AG04449 (cell line): Measurements from ENCODE around the gene IFNGR2.
A peak's percentile ranks its signal among the peaks of the same experiment; 100 is the strongest.

Experiments used
- CTCF ChIA-PET: fragments of 350-600 bp; formaldehyde crosslinking; extraction: SDS; loops from one replicate; lab custom pipeline; 2021; ENCODE audit warnings: antibody characterized with exemption; lab: Yijun Ruan, JAX
- POLR2A ChIA-PET: fragments of 400-600, 350-600 bp; formaldehyde crosslinking; extraction: SDS; loops from one replicate; lab custom pipeline; 2020; ENCODE audit warnings: antibody characterized with exemption, inconsistent platforms; lab: Yijun Ruan, JAX
- DNase-seq: peaks from one replicate; pipeline ENCODE4 v3.0.0-alpha.2; 2010; ENCODE audit warnings: low read depth, low spot score
- H3K4me3 ChIP-seq: 2 replicates; pipeline ENCODE4 v1.5.1; 2011; ENCODE audit warnings: low read depth, mild to moderate bottlenecking, control low read depth, low read length
- CTCF ChIP-seq: IDR thresholded peaks from one replicate; pipeline ENCODE4 v1.5.1; 2011; ENCODE audit warnings: mild to moderate bottlenecking, moderate library complexity, low read length, control low read depth, inconsistent platforms; ENCODE audit not compliant: insufficient read depth; ENCODE audit errors: missing control alignments

The IFNGR2 gene

GRCh38 chr21:33478935-33479678 lies 75.9 kb downstream of the IFNGR2 start:
- no peak for DNase-seq
- H3K4me3 ChIP-seq = peak overlapping the region; percentile 77
- TF ChIP-seq CTCF = peak; percentile 10
- ChIA-PET POLR2A (interaction anchor here (0.6 to 2.0 kb wide), 7 partner anchors 12 to 377 kb away, joined by 3 to 24 read pairs (median 4); partner anchors contain the start of genes DNAJC28, IFNAR1 and SON), CTCF (interaction anchor here (1.2 to 3.3 kb wide), 5 partner anchors 20 to 282 kb away, joined by 3 to 9 read pairs (median 4); no protein-coding TSS in a partner anchor)

GRCh38 chr21:33479679-33480480 lies 76.7 kb downstream of the IFNGR2 start, which contains the start of gene TMEM50B:
Gene TMEM50B (minus strand): TSS chr21:33479974. CDS start chr21:33468885, 11,089 bp downstream.
- POLR2A ChIA-PET = interaction anchor here (0.6 to 2.0 kb wide), 8 partner anchors 11 to 265 kb away, joined by 3 to 24 read pairs (median 4); partner anchors contain the start of genes DNAJC28, IFNAR1 and SON
- DNase-seq = peak; percentile 52
- peak; percentile 56 for TF ChIP-seq CTCF
- CTCF ChIA-PET = interaction anchor here (0.7 to 3.3 kb wide), 11 partner anchors 11 to 282 kb away, joined by 3 to 9 read pairs (median 4); no protein-coding TSS in a partner anchor
- peak within 1 kb of the TSS; percentile 77 for H3K4me3 ChIP-seq

GRCh38 chr21:33480481-33481103 lies 77.4 kb downstream of the IFNGR2 start:
- no peak for DNase-seq
- ChIA-PET CTCF (interaction anchor here (1.0 to 3.3 kb wide), 10 partner anchors 10 to 283 kb away, joined by 3 to 9 read pairs (median 4); no protein-coding TSS in a partner anchor), POLR2A (interaction anchor here (0.6 to 2.0 kb wide), 3 partner anchors 11 to 265 kb away, joined by 3 to 24 read pairs (median 4); partner anchors contain the start of gene DNAJC28)
- peak overlapping the region; percentile 76 for H3K4me3 ChIP-seq
- no peak for TF ChIP-seq CTCF

GRCh38 chr21:33481314-33481943 lies 78.2 kb downstream of the IFNGR2 start:
- TF ChIP-seq CTCF = no peak
- ChIA-PET POLR2A (interaction anchor here (1.1 to 2.0 kb wide), 2 partner anchors 9 to 10 kb away, joined by 4 to 24 read pairs; partner anchors contain the start of gene DNAJC28), CTCF (interaction anchor here (1.4 to 3.3 kb wide), 4 partner anchors 9 to 284 kb away, joined by 3 to 9 read pairs (median 9); no protein-coding TSS in a partner anchor)
- no peak for DNase-seq
- no peak overlapping the region for H3K4me3 ChIP-seq
